ENCODE results near the gene EIF5.
A peak's percentile ranks its signal among the peaks of the same experiment; 100 is the strongest.

EIF5 gene

DNA sequence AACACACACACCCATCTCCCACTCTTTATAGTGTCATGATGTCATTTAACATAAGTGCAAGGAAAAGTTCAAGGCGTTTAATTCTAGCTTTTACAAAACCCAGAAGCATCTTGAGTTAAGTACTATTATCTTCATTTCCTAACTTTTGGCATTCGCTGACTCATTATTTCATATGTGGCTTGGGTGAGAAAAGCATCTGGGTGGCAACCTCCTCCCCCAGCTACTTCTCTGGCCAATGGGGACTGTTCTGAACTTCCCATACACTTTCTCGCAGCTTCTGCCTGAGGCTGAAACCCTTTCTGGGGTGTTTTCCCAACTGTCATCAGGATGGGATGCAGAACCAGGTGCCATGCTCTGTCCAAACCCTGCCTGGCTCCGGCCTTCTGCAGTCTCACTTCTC, 48.3 kb downstream of the EIF5 start:
- H3K9ac ChIP-seq: 0 out of 22 replicates have a peak overlapping the region, but pooled peaks of 1 of the 11 experiments have one; percentile 10
- no peaks in the 10 kb centered on the region for H3K27me3 ChIP-seq
- H4K20me1 ChIP-seq: peaks cover 14 to 21% (median 19%) of the 10 kb centered on the region in 11 experiments; a peak in 21 of 22 replicates
- no peaks in the 10 kb centered on the region for H3K36me3 ChIP-seq
- H3K27ac ChIP-seq: peak overlapping the region in 2 of 11 experiments; percentile 6 to 39; a peak in 1 of 22 replicates
- peaks cover 10 to 44% (median 19%) of the 10 kb centered on the region in 10 experiments for H3K4me1 ChIP-seq
- peak overlapping the region in 6 of 11 experiments; percentile 4 to 66 (median 59); a peak in 10 of 22 replicates for H3K4me2 ChIP-seq
- H3K4me3 ChIP-seq: no peak overlapping the region
- H3K9me3 ChIP-seq (replicated peaks in 1 of 11): peaks cover 0 to 7% (median 0%) of the 10 kb centered on the region in 11 experiments; a peak in 6 of 22 replicates
- no peak for TF ChIP-seq Cebpa-rat (IDR thresholded peaks at IDR 0.05)

DNA sequence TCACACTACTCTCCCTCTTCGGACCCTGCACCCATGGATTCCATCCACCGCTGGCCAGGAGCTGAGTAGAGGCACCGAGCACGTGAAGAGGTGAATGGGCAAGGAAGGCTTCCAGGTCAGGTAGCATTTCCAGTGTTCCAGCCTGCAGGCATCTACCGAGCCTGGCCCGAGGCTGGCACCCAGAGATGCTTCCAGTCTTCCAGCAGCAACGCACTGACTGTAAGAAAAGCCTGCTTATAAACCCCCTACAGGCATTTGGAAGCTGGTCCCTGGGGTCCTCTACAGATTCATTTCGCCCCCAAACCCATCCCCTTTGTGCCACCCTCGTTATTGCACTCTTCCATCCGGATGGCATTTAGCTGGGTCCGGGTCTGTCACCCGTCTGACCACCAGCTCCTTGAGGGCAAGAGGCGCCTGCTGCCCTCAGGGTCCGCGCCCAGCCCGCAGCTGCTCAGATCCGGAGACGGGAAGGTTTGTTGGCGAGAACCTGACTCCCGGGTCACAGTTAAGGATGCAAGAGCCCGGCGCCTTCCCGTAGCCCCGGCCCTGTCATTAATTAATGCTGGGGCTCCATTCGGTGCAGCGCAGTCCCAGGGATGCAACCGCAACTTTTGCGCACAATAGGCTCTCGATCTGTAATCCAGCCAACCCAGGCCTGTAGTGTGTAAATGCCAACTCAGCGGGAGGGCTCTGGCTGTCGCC, 50.6 kb downstream of the EIF5 start:
- Histone ChIP-seq H3K4me2 (peak overlapping the region; percentile 81 to 98 (median 97)), H3K36me3 (peaks cover 0 to 8% (median 0%) of the 10 kb centered on the region in 11 experiments; a peak in 2 of 22 replicates), H3K4me1 (peaks cover 25 to 63% (median 34%) of the 10 kb centered on the region in 10 experiments), H4K20me1 (peaks cover 33 to 43% (median 41%) of the 10 kb centered on the region in 11 experiments), H3K4me3 (peak overlapping the region; percentile 78 to 99 (median 94)), H3K27ac (peak overlapping the region in 10 of 11 experiments; percentile 92 to 98 (median 95); a peak in 20 of 22 replicates), H3K27me3 (no peaks in the 10 kb centered on the region), H3K9ac (peak overlapping the region; percentile 89 to 99 (median 97); a peak in 21 of 22 replicates), H3K9me3 (replicated peaks in 1 of 11) (peaks cover 0 to 7% (median 0%) of the 10 kb centered on the region in 11 experiments; a peak in 6 of 22 replicates)
- no peak for TF ChIP-seq Cebpa-rat (IDR thresholded peaks at IDR 0.05)

DNA sequence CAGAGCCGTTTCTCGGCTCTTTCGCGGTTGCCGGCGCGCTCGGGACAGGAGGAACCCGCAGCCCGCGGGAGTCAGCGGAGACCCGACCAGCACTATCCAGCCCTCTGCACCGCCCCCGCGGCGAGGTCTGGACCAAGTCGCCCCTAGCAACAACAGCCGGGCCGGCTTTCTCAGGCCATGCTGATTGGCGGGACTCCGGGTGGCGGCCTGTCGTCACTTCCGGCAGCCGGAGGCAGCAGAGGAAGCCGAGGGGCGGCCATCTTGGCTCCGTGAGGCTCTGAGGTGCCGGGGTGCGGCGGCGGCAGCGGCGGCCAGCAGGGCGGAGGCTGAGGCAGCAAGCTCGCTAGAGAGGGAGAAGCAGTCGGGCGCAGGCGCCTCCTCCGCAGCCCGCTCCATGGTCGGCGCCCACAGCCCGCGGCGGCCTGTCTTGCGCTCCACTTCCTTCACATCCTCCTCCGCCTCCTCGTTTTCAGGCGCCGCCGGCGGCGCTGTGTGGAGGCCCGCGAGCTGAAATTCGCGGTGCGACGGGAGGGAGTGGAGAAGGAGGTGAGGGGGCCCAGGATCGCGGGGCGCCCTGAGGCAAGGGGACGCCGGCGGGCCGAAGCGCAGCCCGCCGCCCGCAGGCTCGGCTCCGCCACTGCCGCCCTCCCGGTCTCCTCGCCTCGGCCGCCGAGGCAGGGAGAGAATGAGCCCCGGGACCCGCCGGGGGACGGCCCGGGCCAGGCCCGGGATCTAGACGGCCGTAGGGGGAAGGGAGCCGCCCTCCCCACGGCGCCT, 51.3 kb downstream of the EIF5 start, which contains the start of gene MARK3:
Gene MARK3, plus strand, starts transcription at position 264 of the 777 bp plus-strand sequence. CDS start 615 bp downstream, outside the sequence.
- peaks cover 0 to 7% (median 0%) of the 10 kb centered on the region in 11 experiments; a peak in 6 of 22 replicates for H3K9me3 ChIP-seq (replicated peaks in 1 of 11)
- peak within 1 kb of the TSS; percentile 78 to 99 (median 94) for H3K4me3 ChIP-seq
- TF ChIP-seq Cebpa-rat (IDR thresholded peaks at IDR 0.05): no peak
- H3K4me2 ChIP-seq: peak within 1 kb of the TSS; percentile 86 to 98 (median 97)
- peak within 1 kb of the TSS; percentile 85 to 98 (median 95) for H3K27ac ChIP-seq
- no peaks in the 10 kb centered on the region for H3K27me3 ChIP-seq
- peaks cover 0 to 8% (median 0%) of the 10 kb centered on the region in 11 experiments; a peak in 2 of 22 replicates for H3K36me3 ChIP-seq
- H4K20me1 ChIP-seq: peaks cover 41 to 49% (median 48%) of the 10 kb centered on the region in 11 experiments
- peaks cover 25 to 67% (median 35%) of the 10 kb centered on the region in 10 experiments for H3K4me1 ChIP-seq
- peak within 1 kb of the TSS; percentile 89 to 99 (median 97) for H3K9ac ChIP-seq

DNA sequence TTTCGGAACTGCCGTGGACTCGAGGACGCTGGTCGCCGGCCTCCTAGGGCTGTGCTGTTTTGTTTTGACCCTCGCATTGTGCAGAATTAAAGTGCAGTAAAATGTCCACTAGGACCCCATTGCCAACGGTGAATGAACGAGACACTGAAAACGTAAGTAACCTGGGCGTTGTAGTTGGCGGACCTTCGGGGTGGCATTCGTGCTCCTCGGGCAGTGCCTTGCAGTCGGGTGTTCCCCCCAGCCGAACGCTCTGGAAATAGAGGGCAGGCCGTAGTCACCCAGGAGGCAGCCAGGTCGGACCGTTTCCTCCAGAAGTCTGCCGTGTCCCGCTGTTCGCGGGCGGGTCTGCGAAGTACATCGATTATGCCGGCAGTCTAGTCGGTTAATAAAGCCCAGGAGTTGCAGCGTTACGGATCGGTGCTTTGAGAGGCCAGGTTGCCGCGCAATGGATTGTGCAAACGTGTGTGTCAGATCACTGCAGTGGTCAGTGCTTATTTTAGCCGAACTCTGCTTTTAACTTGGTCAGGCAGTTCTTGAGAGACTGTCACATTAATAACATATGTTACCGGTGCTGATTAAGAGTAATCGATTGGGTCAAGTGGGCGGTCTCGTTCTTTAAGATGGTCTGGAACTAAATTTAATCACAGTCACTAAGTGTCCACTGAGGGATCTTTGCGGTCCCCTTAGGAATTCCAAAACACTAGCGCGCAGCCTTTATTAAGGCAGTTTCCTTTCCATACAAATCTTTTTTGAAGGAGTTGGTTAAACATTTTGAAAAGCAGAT, 52.1 kb downstream of the EIF5 start:
- peak overlapping the region; percentile 89 to 99 (median 97) for H3K9ac ChIP-seq
- peak overlapping the region; percentile 78 to 99 (median 94) for H3K4me3 ChIP-seq
- peaks cover 49 to 57% (median 56%) of the 10 kb centered on the region in 11 experiments for H4K20me1 ChIP-seq
- H3K36me3 ChIP-seq: peaks cover 0 to 8% (median 0%) of the 10 kb centered on the region in 11 experiments; a peak in 2 of 22 replicates
- H3K4me1 ChIP-seq: peaks cover 25 to 67% (median 41%) of the 10 kb centered on the region in 10 experiments
- H3K9me3 ChIP-seq (replicated peaks in 1 of 11): peaks cover 0 to 3% (median 0%) of the 10 kb centered on the region in 11 experiments; a peak in 5 of 22 replicates
- no peaks in the 10 kb centered on the region for H3K27me3 ChIP-seq
- no peak for TF ChIP-seq Cebpa-rat (IDR thresholded peaks at IDR 0.05)
- H3K27ac ChIP-seq: peak overlapping the region; percentile 85 to 98 (median 95)
- H3K4me2 ChIP-seq: peak overlapping the region; percentile 73 to 98 (median 89)

DNA sequence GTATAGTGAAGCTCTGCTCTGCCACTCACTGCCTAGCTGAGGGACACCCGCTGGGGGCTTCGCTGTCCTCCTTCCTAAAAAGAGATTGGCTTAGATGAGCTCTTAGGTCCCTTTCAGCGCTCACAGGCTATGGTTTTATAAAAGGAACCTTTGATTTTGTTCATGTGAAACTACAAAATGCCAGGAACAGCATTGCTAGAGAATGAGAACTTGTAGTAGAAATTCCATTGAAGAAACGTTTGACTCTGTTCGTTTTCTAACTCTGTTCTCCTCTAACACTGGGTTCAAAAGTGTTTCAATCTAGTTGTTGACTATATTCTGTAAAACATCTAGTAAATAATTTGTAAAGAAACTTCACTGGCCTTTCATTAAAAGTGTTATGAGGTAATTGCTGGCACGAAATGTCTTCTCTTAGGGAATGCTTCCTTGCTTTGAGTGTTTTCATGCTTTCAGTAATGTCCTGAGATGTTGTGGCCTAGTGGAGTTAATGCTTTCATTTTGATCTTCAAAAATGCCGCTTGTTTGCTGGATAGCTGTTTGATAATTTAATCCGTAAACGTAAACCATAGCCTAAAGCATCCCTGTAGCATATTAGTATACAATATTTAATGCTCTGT, 52.8 kb downstream of the EIF5 start:
- peak overlapping the region; percentile 78 to 99 (median 94) for H3K4me3 ChIP-seq
- no peak for TF ChIP-seq Cebpa-rat (IDR thresholded peaks at IDR 0.05)
- peak overlapping the region; percentile 85 to 98 (median 95) for H3K27ac ChIP-seq
- peak overlapping the region; percentile 73 to 98 (median 89) for H3K4me2 ChIP-seq
- H3K9ac ChIP-seq: peak overlapping the region; percentile 89 to 99 (median 97)
- no peaks in the 10 kb centered on the region for H3K9me3 ChIP-seq (replicated peaks in 1 of 11)
- peaks cover 25 to 67% (median 47%) of the 10 kb centered on the region in 10 experiments for H3K4me1 ChIP-seq
- peaks cover 0 to 8% (median 0%) of the 10 kb centered on the region in 11 experiments; a peak in 2 of 22 replicates for H3K36me3 ChIP-seq
- no peaks in the 10 kb centered on the region for H3K27me3 ChIP-seq
- peaks cover 55 to 64% (median 63%) of the 10 kb centered on the region in 11 experiments for H4K20me1 ChIP-seq

DNA sequence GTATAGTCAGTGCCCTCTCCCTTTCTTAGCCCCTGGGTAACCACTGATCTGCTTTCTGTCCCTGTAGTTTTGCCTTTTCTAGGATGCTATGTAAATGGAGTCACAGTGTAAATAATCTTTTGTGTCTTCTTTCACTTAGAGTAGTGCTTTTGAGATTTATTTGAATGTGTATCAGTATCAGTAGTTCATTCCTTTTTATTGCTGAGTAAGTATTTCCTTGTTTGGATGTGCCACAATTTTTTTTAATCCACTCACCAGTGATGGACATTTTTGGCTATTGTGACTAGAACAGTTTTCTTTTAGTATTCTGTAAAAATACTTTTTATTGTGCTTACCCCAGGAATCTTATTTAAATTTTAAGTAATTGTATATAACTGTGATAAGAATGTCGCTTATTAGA, 54.6 kb downstream of the EIF5 start:
- peaks cover 26 to 70% (median 45%) of the 10 kb centered on the region in 10 experiments for H3K4me1 ChIP-seq
- peak overlapping the region in 6 of 10 experiments; percentile 9 to 99 (median 93); a peak in 7 of 20 replicates for H3K4me3 ChIP-seq
- TF ChIP-seq Cebpa-rat (IDR thresholded peaks at IDR 0.05): no peak
- no peaks in the 10 kb centered on the region for H3K27me3 ChIP-seq
- H3K27ac ChIP-seq: no peak overlapping the region
- no peaks in the 10 kb centered on the region for H3K9me3 ChIP-seq (replicated peaks in 1 of 11)
- peaks cover 73 to 82% (median 81%) of the 10 kb centered on the region in 11 experiments for H4K20me1 ChIP-seq
- H3K36me3 ChIP-seq: peaks cover 0 to 8% (median 0%) of the 10 kb centered on the region in 11 experiments; a peak in 3 of 22 replicates
- peak overlapping the region in 5 of 11 experiments; percentile 25 to 99 (median 97); a peak in 6 of 22 replicates for H3K9ac ChIP-seq
- H3K4me2 ChIP-seq: peak overlapping the region; percentile 73 to 98 (median 89)

DNA sequence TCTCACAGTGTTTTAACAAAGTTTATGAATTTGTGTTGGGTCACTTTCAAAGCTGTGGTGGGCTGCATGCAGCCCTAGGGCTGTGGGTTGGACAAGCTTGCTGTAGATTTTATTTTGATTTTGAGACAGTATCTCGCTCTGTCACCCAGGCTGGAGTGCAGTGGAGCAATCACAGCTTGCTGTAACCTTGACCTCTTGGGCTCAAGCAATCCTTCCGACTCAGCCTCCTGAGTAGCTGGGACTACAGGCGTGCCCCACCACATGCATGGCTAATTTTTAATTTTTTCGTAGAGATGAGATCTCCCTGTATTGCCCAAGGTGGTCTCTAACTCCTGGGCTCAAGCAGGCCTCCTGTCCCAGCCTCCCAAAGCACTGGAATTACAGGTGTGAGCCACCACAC, 56.6 kb downstream of the EIF5 start:
- H3K4me2 ChIP-seq: peak overlapping the region in 5 of 11 experiments; percentile 5 to 74 (median 36); a peak in 6 of 22 replicates
- TF ChIP-seq Cebpa-rat (IDR thresholded peaks at IDR 0.05): no peak
- H3K9ac ChIP-seq: peak overlapping the region in 3 of 11 experiments; percentile 4 to 41 (median 25); a peak in 2 of 22 replicates
- H3K4me1 ChIP-seq: peaks cover 33 to 81% (median 54%) of the 10 kb centered on the region in 10 experiments
- H4K20me1 ChIP-seq: peaks cover 93 to 100% (median 99%) of the 10 kb centered on the region in 11 experiments
- no peaks in the 10 kb centered on the region for H3K27me3 ChIP-seq
- H3K36me3 ChIP-seq: peaks cover 0 to 8% (median 0%) of the 10 kb centered on the region in 11 experiments; a peak in 3 of 22 replicates
- H3K4me3 ChIP-seq: no peak overlapping the region
- peak overlapping the region in 3 of 11 experiments; percentile 7 to 36 (median 15); a peak in 3 of 22 replicates for H3K27ac ChIP-seq
- no peaks in the 10 kb centered on the region for H3K9me3 ChIP-seq (replicated peaks in 1 of 11)
